HuH-7 (cell line): ENCODE data around the gene SCN2A.
"Not testable (repeated sequence)": the region's sequence is repeated elsewhere in the genome, so short reads cannot be mapped to it uniquely, and the experiment has no call there.

Source experiments
- DNase-seq: peaks from one replicate; pipeline ENCODE4 v3.0.0; 2011; ENCODE audit warnings: low spot score

SCN2A gene

GRCh38 chr2:165253178-165253577 is 14.0 kb downstream of the SCN2A start:
- no peak for DNase-seq

DNA sequence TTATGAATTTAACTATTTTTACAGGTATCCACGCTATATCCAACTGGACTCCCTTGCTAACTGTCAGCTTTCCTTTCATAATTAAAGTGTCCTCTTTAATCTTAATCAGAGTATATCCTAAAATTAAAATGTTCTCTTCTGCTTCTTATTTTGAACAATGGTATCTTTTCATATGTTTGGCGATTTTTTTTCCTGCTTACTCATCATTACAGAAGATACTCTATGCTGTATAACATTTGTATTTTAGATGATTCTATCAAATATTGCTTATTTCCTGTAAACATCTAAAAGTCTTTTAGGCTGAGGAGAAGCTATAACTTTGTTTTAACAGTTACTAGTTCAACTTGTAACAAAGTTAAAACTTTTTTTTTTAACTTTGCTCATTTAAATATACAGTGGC is 17.4 kb downstream of the SCN2A start:
- DNase-seq, result no peak

DNA sequence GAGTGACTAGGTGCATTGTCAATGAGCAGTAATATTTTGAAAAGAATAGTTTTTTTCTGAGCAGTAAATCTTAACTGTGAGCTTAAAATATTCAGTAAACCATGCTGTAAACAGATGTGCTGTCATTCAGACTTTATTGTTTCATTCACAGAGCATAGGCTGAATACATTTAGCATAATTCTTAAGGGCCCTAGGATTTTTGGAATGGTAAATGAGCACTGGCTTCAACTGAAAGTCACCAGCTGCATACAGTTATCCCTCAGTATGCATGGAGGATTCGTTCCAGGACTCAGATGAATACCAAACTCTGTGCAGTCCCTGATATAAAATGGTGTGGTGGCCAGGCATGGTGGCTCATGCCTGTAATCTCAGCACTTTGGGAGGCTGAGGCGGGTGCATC is 21.1 kb downstream of the SCN2A start:
- not testable (repeated sequence) for DNase-seq

DNA sequence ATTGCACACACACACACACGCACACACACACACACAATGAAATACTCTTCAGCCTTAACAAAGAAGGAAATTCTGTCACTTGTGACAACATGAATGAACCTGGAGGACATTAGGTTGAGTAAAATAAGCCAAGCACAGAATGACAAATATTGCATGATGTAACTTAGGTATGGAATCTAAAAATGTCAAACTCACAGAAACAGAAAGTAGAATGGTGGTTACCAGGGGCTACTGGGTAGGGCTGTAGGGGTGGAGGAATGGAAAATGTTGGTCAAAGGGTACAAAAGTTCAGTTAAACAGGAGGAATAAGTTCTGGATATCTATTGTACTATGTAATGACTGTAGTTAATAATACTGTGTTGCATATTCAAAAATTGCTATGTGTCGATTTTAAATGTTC is 29.5 kb downstream of the SCN2A start:
- no peak for DNase-seq

DNA sequence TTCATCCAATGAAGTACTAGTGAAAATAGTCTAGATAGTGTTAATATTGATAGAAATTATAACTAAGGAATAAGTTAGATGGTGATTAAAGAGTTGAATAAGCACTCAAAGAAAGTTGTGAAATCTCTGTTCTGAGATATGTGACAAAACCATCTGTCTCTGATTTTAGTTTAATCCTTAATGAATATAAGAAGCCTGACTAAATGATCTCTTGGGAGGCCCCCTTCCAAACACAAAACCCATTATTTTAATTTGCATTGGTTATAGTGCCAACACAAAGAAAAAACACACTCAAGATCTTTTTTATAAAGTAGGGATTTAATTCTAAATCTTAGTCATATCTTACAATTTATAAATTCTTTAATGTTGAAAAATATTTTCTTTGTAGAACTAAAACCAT is 34.0 kb downstream of the SCN2A start:
- DNase-seq, result no peak

- DNase-seq, result no peak
Measured at GRCh38 chr2:165274698-165275097, 35.5 kb downstream of the SCN2A start.

DNA sequence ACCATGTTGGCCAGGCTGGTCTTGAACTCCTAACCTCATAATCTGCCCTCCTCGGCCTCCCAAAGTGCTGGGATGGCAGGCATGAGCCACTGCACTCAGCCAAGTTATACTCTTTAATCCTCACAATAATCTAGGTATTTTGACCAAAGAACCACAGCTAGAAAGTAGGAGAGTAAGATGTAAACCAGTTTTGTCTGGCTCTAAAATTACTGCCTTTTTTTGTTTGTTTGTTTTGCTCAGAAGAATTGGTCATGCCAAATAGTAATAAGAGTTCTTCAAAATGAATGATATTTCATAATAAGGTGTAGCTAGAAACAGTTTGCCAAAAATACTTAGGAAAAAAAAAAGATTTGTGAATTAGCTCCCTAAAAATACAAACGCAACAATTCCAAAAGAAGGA is 36.7 kb downstream of the SCN2A start:
- DNase-seq, result no peak

GRCh38 chr2:165277295-165277694 is 38.1 kb downstream of the SCN2A start:
- no peak for DNase-seq

- no peak for DNase-seq
Measured at GRCh38 chr2:165277860-165278656, 38.8 kb downstream of the SCN2A start.

- no peak for DNase-seq
Measured at GRCh38 chr2:165280356-165280755, 41.1 kb downstream of the SCN2A start.

- DNase-seq, result no peak
Measured at GRCh38 chr2:165281387-165281786, 42.2 kb downstream of the SCN2A start.

- no peak for DNase-seq
Measured at GRCh38 chr2:165283342-165283741, 44.1 kb downstream of the SCN2A start.

- DNase-seq, result no peak
Measured at GRCh38 chr2:165287094-165287778, 48.0 kb downstream of the SCN2A start.

DNA sequence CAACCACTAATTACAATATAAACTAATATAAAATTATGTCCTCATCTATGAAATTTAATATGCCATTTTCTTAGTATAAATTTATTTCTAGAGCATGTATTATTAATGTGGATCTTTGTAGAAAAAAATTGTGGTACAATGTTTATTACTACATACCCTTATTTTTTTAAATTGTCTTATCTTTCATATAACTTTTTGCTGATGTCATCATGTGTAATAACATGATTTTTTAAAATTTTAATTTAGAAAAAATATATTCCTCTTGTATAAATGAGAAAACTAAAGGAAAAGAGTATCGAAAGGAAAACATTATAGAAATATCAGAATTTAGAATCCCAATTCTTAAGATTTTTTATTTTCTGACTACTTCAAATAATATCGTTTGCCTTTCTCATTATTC is 49.9 kb downstream of the SCN2A start:
- DNase-seq, result no peak

DNA sequence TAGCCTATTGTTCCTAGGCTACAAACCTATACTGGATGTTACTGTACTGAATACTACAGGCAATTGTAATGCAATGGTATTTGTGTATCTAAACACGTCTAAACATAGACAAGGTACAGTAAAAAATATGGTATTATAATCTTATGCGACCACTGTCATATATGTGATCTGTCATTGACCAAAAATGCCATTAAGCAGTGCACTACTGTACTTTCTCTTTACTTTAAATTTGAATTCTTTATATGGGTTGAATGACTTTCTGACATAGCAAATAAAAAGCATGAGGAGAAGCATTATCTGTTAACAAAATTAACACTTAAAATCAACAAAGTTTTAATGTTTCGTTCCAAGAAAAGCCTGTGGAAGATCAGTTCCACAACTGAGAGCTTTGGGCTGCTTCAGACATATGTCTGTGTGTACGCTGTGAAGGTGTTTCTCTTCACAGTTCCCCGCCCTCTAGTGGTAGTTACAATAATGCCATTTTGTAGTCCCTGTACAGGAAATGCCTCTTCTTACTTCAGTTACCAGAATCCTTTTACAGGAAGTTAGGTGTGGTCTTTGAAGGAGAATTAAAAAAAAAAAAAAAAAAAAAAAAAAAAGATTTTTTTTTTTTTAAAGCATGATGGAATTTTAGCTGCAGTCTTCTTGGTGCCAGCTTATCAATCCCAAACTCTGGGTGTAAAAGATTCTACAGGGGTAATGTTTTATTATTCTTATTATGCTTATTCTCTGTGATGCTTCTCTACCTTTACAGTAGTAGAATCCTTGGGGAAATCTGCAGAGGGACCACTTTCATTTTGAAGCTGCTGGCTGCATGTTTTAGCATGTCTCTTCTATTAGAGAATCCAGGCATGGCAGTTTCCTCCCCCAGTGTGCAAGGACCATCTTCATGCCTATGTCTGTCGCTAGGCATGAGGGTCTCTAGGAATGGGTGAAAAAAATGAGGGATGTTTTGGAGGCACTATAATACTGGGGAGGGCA is 54.5 kb downstream of the SCN2A start:
- peak; percentile 67 for DNase-seq

DNA sequence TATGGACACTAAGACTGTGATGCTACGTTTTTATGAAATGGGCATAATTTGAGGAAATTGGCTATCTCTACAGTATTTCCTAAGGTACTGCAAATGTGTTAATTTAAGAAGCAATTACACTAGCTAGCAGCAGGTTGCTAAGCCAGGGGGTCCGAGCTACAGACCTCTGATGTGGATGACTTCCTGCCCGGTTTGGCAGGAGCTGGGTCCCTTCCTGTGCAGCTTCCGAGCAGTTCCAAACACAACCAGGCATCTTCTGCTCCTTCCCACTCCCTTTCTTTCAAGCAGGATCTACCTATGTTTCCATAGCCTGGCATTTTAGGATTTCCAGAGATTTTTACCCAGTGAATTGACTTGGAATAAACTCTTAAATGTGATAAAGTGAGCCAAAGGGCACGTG is 55.7 kb downstream of the SCN2A start:
- no peak for DNase-seq

GRCh38 chr2:165295643-165296042 is 56.4 kb downstream of the SCN2A start:
- DNase-seq, result no peak

DNA sequence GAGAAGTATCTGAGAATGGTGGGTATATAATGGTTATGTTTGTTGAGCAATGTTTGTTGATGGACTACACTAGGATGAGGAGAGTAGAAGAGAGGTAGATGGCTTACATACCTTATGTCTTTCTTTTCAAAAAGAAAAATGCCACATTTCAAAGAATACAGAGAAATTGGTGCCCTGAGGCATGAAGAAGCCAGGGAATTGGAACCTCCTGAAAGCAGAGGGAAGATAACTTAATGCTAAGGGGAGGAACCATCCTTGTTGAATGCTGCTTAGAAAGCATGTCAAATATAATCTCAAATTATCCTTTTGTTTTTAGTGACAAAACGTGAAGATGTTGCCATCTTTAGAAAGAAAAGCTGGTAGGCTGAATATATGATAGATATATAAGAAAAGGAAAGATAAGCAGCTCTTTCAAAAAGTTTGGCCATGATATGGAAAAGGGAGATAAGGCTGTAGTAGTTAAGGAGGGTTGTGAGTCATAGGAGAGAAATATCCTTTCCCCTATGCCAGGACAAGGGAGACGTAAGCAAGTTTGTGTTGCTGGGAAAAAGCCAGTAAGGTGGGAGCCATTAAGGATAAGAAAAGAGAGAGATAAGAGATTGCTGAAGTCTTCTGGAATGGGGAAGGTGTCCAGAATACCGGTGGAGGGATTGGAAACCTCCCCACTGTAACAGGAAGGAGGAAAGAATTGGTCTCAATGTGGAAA is 66.3 kb downstream of the SCN2A start:
- DNase-seq, result no peak

DNA sequence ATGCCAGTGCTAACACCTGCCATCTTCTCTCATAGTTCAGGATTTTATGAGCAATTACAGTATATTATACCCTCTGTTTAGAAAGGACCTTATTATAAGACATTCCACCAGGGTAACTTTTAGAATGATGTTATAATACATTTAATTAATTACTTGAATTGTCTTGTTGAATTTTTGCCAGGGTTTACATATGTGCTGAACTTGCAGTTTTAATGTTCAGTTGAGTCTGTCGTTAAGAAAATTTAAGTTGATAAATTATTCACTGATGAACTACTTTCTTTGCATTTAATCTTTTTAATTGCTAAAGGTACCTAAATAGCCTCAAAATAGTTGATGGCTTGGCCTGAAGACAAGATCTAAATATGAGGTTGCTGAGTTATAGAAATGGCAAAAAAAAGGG is 68.1 kb downstream of the SCN2A start:
- DNase-seq, result no peak

DNA sequence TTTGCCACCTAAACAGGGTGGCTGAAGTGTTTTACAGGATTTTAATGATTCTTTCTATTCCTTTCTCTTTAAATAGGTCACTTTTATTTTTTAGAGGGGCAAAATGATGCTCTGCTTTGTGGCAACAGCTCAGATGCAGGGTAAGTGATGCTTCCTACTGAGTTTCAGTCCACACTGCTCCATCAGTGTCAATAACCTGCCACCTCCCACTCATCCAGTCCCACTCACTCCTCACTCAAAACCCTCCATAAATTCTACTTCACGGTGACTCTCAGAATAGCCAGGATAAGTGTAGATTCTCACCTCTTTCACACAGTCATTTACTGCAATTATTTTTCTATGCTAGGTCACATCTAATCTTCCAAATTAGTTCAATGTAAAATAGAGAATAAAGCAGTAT is 72.7 kb downstream of the SCN2A start:
- DNase-seq, result no peak

DNA sequence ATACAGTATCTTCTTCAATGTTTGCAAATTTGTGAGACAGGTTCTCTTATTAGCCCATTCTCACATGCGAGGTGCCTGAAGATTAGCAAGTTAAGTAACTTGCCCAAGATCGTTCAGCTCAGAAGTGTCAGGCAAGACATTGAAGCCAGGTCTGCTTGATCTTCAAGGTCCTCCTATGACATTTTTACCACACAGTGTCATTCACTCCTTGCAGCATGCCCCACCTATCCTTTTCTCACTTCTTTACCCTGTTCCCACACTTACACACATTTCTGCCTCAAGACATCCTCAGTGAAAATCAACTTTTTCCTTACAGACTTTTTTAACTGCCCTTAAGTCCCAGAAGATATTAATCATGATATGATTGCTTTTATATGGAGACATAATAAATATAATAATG is 73.8 kb downstream of the SCN2A start:
- no peak for DNase-seq

DNA sequence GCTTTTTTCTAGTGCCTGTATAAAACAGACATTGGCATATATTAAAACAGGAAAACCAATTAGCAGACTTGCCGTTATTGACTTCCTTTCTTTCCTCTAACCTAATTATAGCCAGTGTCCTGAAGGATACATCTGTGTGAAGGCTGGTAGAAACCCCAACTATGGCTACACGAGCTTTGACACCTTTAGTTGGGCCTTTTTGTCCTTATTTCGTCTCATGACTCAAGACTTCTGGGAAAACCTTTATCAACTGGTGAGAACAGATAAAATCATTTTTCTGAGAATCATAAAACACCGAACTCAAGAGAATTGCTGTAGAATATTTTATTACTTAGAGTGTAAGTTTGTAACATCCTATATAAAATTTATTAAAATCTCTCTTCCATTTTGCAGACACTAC is 74.3 kb downstream of the SCN2A start:
- DNase-seq, result no peak
